Measurements from ENCODE around the gene DMXL1. TPM values are rescaled to one million over a fixed set of nuclear protein-coding genes. Genes with fewer than 3 reads are reported as not detected.

DMXL1 gene
- polyA plus RNA-seq, 4 donors, result 31.1 to 59.8 (median 53.3) TPM

DNA sequence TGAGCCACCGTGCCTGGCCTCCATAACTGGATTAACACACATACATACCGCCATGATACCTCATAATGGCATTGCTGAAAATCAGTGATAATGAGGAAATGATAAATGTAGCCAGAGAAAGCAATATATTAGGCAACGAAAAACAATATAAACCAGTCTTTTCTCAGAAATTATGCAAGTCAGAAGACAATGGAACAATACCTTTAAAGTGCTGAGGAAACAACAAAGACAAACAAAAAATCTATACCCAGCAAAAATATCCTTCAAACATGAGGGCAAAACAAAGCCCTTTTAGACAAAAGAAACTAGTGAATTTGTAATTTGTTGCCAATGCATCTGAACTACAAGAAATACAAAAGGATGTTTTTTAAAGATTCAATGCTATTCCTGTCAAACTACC lies 186.7 kb downstream of the DMXL1 start:
- no peak for DNase-seq (ENCODE audit: low read depth in 4 of 4, low spot score in 3 of 4)

DNA sequence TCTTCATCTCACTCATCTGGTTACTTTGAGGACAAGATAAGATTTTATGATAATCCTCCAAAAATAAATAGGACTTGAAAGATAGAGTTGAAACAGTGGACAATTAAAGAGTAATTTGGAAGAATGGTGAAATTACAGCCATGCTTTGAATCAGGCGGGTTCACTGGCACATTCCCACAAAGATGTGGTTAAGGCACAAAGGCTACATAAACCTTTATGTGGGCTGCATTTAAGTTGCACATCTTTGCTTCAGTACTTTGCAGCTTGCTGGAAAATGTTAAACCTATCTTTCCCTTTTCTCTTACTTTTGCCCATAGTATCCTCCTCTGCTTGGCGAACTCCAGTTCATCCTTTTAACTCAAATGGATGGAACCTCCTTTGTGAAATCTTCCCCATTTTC lies 192.8 kb downstream of the DMXL1 start:
- no peak for DNase-seq (ENCODE audit: low read depth in 4 of 4, low spot score in 3 of 4)

DNA sequence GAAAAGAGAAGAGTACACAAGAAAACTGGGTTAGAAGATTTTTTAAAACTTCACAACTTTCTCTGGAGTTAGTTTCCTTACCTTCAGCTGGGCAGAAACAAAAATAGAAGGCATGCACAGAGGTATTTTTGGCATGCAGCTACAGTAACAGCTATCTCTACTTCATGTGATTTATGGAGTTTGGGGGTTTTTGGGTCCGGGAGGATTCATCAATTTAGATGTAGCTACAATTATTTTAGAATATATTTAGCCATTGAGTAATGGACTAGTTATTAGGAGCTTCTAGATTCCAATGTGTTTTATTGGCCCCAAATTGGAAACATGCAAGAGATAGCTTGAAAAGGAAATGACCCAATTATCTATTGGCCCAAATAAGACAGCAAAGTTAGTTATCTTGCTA lies 193.3 kb downstream of the DMXL1 start:
- no peak for DNase-seq (ENCODE audit: low read depth in 4 of 4, low spot score in 3 of 4)

DNA sequence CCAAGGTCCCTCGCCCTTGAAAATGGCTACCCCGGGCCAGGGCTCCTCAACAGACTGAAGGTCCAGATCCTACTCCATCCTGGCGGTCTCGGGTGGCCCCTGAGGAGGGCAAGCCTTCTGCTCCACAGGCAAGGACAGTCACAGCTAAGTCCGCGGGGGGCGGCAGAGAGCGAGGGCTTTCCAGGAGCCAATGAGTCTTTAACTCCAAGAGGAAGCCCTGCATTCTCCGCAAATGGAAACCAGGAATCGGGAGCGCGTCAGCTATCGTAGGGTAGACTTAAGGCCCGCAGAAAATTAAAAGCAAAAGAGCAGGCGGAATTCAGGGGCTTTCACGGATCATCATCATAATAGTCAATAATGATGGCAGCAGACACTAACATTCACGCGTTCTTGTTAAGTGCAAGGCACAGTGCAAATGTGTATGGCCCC lies 197.1 kb downstream of the DMXL1 start:
- DNase-seq (ENCODE audit: low read depth in 4 of 4, low spot score in 3 of 4), result peak; percentile 74 to 93 (median 83)

DNA sequence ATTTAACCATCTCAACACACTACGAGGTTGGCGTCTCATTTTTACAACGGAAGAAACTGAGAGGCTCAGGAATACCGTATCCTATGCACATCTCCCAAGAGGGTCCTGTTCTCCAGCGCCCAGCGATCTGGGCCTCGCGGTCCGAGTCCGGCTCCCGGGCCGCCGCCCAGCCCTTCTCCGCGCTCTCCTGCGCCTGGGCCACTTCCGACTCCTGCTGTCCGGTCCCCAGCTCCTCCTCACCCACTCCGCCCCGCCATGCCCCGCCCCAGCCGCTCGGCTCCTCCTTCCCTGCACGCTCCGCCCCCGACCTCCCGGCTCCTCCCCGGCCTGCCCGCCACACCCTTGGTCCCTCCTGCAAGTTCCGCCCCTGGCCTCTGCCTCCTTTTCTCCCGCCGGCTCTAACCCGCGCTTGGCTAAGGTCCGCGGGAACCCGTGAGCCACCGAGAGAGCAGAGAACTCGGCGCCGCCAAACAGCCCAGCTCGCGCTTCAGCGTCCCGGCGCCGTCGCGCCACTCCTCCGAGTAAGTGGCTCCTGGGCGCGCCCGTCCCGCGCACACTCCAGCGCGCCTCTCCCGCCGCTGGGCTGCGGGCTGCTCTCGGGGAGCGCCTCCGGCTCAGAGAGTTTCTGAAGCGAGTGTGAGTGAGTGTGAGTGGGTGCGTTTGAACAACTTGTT lies 197.6 kb downstream of the DMXL1 start:
- peak; percentile 77 to 81 (median 80) for DNase-seq (ENCODE audit: low read depth in 4 of 4, low spot score in 3 of 4)

DNA sequence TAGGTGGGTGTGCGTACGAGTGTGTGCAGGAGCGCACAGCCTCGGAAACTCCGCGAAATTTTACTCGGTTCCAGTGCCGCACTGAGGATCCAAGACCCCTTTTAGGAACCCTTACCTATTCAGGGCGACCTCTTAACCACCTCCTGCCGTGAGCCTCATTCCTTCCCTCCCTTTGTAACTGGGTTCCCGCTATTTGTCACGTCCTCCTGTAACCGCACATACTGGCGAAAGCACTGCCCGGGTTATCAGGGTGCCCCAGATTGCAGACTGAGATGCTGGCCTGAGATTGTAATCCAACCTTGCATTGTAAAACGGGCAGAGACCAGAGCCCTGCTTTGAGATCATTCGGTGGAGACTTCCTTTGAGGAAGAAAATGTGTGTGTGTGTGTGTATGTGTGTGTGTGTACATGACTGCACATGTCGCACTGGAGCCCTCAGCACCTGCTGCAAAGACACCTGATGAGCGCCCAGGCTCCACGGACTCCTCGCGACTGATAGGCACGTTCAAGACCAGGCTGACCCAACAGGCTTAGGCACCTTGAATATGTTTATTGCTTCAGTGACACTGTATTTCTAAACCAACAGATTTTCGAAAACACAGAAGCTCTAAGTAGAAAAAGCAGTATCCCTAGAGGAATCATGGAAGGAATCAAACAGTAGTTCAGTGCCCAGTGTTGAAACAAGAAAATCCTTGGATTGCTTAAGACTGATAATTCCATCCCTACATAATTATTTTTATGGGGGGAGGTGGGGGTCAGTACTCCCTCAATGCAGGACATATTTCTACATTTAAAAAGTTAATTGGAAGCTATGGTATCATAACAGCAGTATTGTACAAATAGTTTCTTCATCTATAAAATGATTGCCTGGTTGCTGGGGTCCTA lies 198.4 kb downstream of the DMXL1 start:
- peak; percentile 18 to 33 (median 24) for DNase-seq (ENCODE audit: low read depth in 4 of 4, low spot score in 3 of 4)

DNA sequence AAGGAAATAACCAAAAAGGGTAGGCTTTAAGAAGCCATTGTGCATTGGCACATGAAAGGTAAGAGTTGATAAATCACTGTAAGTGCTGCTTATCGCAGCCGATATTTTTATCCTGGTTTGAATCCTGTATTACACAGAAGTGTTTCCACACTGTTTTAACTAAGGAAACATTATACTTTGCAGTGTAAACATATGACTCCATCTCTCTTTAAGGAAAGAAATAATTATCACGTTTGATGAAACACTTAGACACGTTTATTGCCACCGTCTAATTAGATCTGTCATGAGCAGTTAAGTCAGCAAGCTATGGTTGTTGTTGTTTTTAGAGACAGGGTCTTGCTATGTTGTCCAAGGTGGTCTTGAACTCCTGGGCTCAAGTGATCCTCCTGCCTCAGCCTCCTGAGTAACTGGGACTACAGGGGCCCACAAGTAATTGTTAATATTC lies 199.3 kb downstream of the DMXL1 start:
- no peak for DNase-seq (ENCODE audit: low read depth in 4 of 4, low spot score in 3 of 4)

DNA sequence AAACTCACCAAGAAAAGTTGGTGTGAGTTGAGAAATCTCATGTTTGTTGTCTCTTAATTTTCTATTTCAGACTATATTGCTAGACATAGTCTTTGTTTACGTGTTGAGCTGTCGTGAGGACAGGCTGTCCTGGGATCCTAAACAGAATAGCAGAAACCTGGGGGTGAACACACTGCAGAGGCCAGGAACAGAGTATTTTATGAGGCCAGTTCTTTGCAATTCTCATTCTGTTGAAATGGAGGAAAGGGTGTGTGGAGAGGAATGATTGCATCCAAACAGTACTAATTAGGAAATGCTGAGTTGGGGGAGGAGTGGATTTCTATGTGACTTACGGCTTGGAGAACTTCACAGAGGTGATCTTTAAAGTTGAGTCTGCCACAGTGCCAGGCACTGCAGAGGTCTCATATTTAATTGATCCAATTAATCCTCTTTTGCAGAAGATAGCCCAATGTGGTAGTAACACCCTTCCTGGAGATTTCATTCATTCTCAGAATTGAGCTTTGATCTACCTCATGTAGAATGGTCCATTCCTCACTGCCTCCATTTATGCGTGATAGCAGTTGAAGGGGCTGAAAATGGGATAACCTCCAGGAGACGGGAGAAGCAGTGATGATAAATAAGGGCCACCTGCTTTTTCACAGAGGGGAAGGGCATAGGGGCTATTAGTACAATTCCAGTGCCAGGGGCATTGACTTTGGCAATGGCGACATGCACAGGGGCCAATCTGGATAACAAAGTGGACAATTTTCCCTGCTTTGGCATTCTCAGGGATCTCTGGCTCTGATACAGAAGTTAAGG lies 200.3 kb downstream of the DMXL1 start:
- no peak for DNase-seq (ENCODE audit: low read depth in 4 of 4, low spot score in 3 of 4)

DNA sequence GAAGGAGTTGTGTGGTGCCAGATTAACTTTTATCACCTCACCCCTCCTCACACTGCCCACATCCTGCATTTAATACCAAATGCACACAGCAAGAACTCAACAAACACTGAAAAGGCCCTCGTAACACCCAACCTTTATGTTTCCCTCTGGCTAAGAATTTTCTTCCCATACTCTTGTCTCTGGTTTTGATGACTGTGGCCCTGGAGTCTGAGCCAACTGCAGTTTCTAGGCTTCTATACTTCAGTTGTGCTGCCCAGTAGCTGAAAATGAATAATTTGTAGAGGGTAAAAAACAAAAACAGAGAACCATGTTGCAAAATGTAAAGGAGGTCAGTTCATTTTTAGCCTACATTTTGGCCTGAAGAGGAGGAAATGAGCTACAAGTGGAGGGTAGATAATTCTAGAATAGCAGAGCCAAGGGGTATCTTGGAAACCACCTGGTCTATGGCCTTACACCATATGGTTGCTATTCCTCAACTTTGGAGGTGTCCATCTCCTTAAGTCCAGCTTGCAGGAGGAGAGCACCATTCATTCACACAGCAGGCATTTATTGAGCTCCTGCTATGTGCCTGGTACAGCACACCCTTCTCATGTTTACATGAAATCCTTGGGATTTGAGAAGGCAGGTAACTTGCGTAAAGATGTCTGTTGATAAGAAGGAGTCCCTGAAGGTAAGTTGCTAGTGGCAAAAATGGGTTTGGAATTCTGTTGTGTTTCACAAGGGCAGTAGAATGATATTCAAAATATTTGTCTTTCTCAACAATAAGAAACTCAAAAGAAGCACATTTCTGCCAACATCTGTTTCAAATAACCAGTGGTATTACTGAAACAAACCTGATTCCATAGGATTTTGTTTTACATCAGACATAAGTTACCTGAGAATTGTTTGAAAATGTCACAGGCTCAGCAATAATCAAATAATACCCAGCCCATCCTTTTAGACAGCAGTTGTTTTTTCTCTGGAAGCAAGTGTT lies 201.2 kb downstream of the DMXL1 start:
- DNase-seq (ENCODE audit: low read depth in 4 of 4, low spot score in 3 of 4), result no peak

DNA sequence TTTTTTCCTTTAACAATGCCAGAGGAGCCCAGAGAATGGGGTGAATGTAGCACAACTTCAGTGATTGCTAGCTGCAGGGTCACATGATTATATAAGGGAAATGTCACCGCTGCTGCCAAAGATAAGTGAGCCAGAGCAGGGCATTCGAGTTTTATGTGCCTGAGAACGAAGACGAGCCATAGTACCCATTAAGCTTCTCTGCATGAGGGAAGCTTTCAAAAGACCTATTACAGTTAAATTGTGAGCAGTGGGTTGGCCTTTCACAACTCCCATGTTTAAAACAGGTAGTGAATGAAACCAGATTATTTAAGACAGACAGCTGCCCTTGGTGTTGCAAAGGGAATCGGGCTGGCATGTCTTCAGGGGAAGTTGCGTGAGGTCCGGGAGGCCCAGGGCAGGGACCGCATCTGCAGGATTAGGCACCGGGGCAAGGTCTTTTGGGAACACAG lies 202.5 kb downstream of the DMXL1 start:
- DNase-seq (ENCODE audit: low read depth in 4 of 4, low spot score in 3 of 4), result no peak

DNA sequence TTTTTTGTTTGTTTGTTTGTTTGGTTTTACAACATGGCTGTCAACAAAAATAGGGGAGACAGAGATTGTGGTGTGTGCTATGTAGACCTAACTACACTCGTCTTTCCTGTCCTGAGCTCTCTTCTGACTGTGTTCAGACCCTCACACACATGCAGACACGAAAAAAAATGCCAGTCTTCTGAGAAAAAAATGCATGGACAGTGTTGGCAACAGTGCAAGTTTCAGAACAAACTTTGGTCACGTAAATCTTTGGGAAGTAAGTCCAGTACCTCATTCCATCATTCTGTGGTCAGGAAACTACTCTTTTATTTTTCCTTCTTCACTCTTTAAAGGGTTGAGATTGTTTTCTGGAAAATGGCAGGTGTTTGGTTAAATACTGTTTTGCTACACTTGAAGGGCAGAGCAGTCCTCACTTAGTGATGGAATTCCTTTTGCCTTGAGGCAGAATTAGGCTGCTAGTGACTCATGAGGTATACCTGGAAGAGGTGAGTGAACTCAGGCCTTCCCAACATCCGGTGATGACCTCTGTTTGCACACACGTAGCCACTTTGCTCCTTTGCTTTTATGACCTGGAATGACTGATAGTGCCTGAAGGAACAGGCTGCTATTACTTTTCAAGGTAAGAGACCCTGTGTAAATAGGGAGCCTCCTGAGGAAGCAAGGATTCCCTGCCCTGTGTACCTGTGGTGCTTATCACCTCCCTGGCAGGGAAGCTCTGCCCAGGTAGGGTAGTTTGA lies 203.3 kb downstream of the DMXL1 start:
- DNase-seq (ENCODE audit: low read depth in 4 of 4, low spot score in 3 of 4), result no peak

DNA sequence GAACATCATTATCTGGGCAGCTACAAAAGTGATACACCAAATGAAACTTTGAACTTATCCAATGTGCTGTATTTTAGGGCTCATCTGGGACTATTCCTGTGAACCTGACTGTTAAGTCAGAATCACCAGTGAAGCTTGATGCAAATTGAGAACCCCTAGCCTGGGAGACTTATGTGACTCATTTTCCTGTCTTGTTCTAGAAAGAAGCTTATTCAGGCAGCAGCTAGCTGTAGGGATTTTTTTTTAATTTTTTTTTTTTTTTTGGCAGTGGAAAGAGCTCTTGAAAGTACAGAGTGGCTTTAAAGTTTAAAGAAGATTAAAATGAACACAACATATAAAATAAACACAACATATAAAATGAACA lies 203.9 kb downstream of the DMXL1 start:
- no peak for DNase-seq (ENCODE audit: low read depth in 4 of 4, low spot score in 3 of 4)

DNA sequence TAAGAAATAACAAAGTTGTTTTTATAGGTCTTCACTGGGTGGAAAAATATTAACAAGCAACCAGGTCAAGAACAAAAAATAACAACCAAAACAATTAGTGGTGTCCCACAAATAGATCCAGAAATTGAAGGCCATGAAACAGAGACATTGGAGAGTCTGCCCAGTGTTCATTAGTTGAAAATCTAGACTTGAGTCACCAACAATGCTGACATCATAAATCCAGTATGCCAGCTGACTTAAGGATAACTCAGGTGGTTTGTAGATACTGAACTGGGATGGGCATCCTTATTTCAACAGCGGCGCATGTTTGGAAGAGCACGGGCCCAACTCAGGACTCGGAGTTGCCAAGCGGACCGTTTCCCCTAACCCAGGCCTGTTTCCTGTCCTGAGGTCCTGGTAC lies 204.3 kb downstream of the DMXL1 start:
- no peak for DNase-seq (ENCODE audit: low read depth in 4 of 4, low spot score in 3 of 4)

DNA sequence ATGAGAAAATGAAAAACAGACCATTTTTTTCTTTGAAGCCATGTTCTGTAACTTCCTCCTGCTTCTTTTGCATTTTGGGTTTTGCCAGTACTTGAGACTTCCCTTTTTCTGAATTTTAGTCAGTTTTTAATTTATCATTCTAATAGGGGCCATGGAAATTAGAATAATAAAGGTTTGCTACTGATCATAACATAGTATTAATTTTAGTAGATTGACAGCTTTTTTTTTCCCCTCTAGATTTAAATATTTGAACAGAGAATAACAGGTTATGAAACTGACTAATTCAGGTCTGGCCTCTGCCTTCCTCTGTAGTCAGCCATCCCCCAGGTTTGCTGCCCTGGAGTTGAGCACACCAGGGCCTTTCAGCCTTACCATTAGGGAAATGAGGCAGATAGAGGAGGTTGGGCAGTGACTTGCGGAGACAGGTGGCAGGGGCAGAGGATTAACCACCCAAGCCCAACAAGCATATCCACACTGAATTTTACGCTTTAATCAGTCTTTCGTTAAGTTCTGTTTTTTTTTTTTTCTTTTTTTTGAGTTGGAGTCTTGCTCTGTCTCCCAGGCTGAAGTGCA lies 204.8 kb downstream of the DMXL1 start:
- no peak for DNase-seq (ENCODE audit: low read depth in 4 of 4, low spot score in 3 of 4)

DNA sequence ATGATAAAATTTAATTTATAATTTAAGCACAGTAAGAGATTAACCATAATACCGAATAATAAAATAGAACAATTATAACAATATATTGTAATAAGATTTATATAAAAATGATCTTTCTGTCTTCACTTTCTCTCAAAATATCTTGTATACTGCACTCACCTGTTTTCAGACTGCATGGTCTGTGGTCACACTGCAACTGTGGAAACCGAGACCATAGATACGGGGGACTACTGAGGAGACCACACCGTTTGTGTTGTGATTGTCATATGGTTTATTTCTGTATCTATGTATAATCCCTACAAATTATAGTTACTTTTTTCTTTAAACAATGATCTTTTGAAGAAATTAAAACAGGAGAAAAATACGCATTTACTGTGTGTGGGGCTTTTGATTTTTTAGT lies 206.1 kb downstream of the DMXL1 start:
- DNase-seq (ENCODE audit: low read depth in 4 of 4, low spot score in 3 of 4), result no peak

DNA sequence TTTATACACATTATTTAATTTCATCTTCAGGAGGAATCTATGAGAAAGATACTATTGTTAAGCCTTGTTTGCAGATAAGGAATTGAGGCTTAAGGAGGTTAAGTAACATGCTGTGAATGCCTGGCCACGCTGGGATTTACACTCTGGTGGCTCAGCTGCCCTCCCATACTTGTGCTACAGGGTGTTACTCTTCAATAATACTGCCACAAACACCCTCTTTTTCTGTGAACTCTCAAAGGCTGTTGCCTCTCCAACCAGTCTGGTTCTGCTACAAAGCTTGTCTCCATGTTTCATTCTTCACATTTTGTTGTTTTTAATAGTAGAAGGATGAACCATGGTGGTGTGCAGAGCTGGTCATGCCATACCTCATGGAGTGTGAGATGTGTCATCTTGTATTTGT lies 208.2 kb downstream of the DMXL1 start:
- no peak for DNase-seq (ENCODE audit: low read depth in 4 of 4, low spot score in 3 of 4)

DNA sequence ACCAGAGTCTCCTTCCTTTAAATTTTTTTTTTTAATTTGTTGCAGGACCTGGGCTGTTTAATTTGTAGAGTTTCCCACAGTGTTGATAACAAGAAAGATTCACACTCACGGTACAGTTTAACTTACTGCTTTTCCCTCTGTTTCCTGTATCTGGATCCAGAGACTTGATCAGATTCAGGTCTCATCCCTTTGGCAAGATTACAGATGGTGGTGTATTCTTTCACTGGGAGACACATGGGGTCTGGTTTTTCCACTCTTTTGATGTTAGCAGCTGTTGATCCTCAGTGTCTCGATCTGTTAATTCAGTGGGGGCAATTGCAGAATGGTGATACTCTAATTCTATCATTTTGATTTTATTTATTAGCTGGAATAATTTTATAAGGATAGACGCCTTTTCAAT lies 209.5 kb downstream of the DMXL1 start:
- DNase-seq (ENCODE audit: low read depth in 4 of 4, low spot score in 3 of 4), result no peak

DNA sequence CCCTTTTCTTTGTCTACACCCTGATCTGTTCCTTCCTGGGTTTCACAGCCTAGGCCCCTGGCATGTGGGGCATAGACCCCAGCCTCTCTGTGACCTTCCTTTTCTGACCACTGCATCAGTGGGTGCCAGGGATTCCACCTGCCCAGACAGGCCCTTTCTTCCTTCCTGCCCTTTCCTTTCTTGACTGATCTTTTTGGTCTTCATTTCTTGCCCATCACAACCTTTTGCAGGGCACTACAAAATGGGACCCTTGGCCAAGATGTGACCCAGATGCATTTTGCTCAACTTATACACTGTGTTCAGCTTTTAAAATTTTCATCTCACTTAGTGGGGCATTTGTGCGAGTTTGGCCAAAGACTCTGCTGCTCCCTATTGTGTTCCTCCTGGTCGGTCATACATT lies 211.7 kb downstream of the DMXL1 start:
- no peak for DNase-seq (ENCODE audit: low read depth in 4 of 4, low spot score in 3 of 4)

DNA sequence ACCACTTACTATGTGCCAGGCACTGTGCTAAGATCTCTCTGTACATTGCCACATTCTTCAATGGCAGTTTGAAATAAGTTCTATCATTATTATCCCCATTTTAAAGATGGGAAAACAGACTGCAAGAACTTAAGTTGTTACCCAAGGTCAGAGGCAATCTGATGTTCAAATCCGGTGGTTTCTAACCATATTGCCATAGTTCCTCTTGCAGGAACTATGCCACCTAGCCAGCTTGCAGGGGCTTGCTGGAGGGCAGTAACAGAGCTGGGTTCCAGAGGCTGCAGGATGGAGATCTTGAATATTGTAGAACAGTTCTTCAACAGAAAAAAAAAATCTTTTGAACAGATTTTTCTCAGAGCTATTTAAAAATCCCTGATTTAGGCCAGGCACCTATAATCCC lies 213.1 kb downstream of the DMXL1 start:
- no peak for DNase-seq (ENCODE audit: low read depth in 4 of 4, low spot score in 3 of 4)
